Left renal pelvis (tissue), 4 donors: Measurements from ENCODE around the gene ZIK1. TPM values are rescaled to one million over a fixed set of nuclear protein-coding genes. Genes with fewer than 3 reads are reported as not detected.
A peak's percentile ranks its signal among the peaks of the same experiment; 100 is the strongest.

ENCODE experiments used
- DNase-seq, 4 donors: peaks; one replicate each; pipeline ENCODE4 v3.0.0-alpha.2; 2013; ENCODE audit warnings: low read depth in 4 of 4, low spot score in 3 of 4
- polyA plus RNA-seq, 4 donors: library from polyadenylated mRNA; unstranded; fragments of 120-200 nt; gene quantifications; one replicate each; pipeline ENCODE4 v1.2.1, GENCODE V29; 2013; ENCODE audit not compliant: insufficient read length in 4 of 4

The ZIK1 gene
- polyA plus RNA-seq, 4 donors = 12.9 to 21.4 (median 17.3) TPM

- no peak for DNase-seq
These were observed 23.0 kb downstream of the ZIK1 start for GRCh38 chr19:57606931-57607330.

DNA sequence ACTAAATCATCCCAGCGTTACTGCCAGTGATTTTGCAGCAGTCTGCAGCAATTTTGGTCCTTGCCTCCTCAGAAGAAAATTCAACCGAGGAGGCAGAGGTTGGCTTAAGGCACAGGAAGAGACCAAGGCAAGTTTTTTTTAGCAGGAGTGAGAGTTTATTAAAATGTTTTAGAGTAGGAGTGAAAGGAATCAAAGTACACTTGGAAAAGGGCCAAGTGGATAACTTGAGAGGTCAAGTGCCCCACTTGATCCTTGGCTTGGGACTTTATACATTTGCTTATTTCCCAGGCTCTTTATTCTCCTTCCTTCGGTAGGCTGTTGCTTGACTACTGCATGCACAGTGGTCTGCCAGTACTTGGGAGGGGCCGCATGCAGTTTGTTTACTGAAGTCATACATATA, 27.2 kb downstream of the ZIK1 start:
- no peak for DNase-seq

GRCh38 chr19:57613941-57614743, 30.2 kb downstream of the ZIK1 start, which contains the start of gene ZNF134:
Gene ZNF134 (plus strand): TSS chr19:57614242. CDS start chr19:57619469, 5,227 bp downstream.
- DNase-seq = peak; percentile 82 to 89 (median 84)

DNA sequence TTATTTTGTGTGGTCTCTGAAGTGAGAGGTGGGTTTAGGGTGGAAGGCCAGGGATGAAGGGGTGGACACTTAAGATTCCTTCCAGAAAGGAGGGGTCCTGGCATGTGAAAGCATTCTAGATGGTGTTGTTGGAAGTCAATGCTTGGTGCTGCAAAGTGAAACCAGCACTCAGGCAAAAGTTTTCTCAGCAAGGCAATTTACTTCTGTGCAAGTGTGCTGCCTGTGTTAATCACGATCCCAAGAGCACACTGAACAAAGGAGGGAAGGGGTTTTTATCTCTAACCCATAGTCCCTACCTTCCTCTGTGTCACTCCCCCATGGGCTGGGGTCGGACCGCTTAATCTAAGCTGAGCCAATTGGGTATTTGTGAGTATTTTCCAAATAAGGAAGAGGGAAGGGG, 31.4 kb downstream of the ZIK1 start:
- DNase-seq = no peak

DNA sequence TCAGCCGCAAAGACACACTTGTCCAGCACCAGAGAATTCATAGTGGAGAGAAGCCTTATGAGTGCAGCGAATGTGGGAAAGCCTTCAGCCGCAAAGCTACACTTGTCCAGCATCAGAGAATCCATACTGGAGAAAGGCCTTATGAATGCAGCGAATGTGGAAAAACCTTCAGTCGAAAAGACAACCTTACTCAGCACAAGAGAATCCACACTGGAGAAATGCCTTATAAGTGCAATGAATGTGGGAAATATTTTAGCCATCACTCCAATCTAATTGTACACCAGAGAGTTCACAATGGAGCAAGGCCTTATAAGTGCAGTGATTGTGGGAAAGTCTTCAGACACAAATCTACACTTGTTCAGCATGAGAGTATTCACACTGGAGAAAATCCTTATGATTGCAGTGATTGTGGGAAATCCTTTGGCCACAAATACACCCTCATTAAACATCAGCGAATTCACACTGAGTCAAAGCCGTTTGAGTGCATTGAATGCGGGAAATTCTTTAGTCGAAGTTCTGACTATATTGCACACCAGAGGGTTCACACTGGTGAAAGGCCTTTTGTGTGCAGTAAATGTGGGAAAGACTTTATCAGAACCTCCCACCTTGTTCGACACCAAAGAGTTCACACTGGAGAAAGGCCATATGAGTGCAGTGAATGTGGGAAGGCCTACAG, 36.9 kb downstream of the ZIK1 start:
- DNase-seq = no peak

GRCh38 chr19:57623091-57623490, 39.1 kb downstream of the ZIK1 start:
- no peak for DNase-seq

- peak; percentile 88 to 95 (median 90) for DNase-seq
These were observed 49.3 kb downstream of the ZIK1 start, which contains the start of gene ZNF211 for GRCh38 chr19:57632987-57633831. Gene ZNF211 (plus strand): TSS chr19:57633168. CDS start chr19:57633347, 179 bp downstream.

- DNase-seq = no peak
These were observed 49.8 kb downstream of the ZIK1 start for GRCh38 chr19:57633832-57634131.

DNA sequence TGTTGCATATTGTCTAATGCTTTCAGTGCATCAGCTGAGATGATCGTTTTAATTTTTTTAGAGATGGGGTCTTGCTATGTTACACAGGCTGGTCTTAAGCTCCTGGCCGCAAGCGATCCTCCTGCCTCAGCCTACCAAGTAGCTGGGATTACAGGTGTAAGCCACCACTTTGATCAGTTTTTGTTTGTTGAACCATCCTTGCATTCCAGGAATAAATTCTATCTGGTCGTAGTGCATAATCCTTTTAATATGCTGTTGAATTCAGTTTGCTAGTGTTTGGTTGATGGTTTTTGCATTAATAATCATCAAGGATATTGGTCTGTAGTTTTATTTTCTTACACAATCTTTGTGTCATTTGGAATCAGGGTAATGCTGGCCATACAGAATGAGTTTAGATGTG, 53.4 kb downstream of the ZIK1 start:
- no peak for DNase-seq

DNA sequence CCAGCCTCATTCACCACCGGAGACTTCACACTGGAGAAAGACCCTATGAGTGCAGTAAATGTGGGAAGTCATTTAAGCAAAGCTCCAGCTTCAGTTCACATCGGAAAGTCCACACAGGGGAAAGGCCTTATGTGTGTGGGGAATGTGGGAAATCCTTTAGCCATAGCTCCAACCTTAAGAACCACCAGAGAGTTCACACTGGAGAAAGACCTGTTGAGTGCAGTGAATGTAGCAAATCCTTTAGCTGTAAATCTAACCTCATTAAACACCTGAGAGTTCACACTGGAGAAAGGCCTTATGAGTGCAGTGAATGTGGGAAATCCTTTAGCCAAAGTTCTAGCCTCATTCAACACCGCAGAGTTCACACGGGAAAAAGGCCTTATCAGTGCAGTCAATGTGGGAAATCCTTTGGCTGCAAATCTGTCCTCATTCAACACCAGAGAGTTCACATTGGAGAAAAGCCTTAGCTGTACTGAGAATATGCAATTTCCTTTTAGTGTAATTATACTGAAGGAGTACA, 57.8 kb downstream of the ZIK1 start:
- no peak for DNase-seq

DNA sequence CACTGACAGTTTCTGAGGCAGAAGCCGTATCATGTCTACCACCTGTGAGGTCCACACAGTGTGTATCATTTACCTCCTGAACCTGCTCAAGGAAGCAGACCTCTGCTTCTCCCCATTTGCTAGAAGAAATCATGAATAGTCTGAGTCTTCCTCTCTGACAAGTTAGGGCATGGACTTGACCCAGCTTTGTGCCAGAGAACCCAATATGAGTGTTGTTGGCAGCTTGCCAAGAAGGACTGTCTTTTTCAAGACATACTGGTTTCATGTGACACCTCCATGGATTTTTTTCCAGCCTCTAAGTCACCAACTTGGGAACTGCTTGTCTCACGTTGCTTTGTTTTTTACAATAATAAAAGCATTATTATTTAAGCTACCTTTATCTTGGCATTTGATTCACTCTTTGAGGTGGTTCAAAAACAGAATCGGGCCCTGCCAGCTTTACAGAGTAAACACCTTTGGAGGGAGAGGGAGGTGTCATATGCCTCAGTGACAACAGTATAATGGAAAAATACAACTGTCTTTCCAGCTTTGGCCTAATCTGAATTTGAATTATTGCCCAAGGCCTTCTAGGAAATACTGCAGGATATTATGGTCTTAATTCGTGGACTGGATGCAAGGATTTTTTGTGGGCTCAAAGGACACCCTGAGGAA, 58.6 kb downstream of the ZIK1 start:
- no peak for DNase-seq

Other genes with a start within 250 kb of the ZIK1 start
- gene ZNF304, start 232.9 kb upstream of the ZIK1 start, polyA plus RNA-seq = 10 to 100 TPM; 14.7 to 19.0 (median 17.1) TPM
- 10 to 100 TPM; 14.8 to 20.2 (median 16.6) TPM for gene TRAPPC2B, start 220.6 kb upstream of the ZIK1 start, polyA plus RNA-seq
- 1 to 10 TPM; 2.5 to 6.6 (median 6.0) TPM for gene ZNF547, start 220.6 kb upstream of the ZIK1 start, polyA plus RNA-seq
- gene ZNF548, start 194.3 kb upstream of the ZIK1 start, polyA plus RNA-seq = 10 to 100 TPM; 21.8 to 27.6 (median 24.8) TPM
- gene ZNF17, start 173.0 kb upstream of the ZIK1 start, polyA plus RNA-seq = 10 to 100 TPM; 11.7 to 13.9 (median 12.3) TPM
- 10 to 100 TPM in 3 of 4 donors, 1 to 10 TPM in 1; 5.6 to 14.0 (median 12.7) TPM for gene ZNF749, start 148.8 kb upstream of the ZIK1 start, polyA plus RNA-seq
- 1 to 10 TPM; 1.6 to 5.8 (median 3.1) TPM for gene VN1R1, start 127.0 kb upstream of the ZIK1 start, polyA plus RNA-seq
- gene ZNF772, start 106.6 kb upstream of the ZIK1 start, polyA plus RNA-seq = 10 to 100 TPM in 3 of 4 donors, 1 to 10 TPM in 1; 9.8 to 23.2 (median 22.3) TPM
- gene ZNF419, start 96.4 kb upstream of the ZIK1 start, polyA plus RNA-seq = 10 to 100 TPM; 14.2 to 23.6 (median 20.2) TPM
- gene ZNF773, start 84.2 kb upstream of the ZIK1 start, polyA plus RNA-seq = 10 to 100 TPM; 10.1 to 13.9 (median 11.6) TPM
- 10 to 100 TPM; 10.5 to 15.7 (median 14.1) TPM for gene ZNF549, start 56.8 kb upstream of the ZIK1 start, polyA plus RNA-seq
- 10 to 100 TPM; 15.1 to 22.7 (median 21.1) TPM for gene ZNF550, start 24.3 kb upstream of the ZIK1 start, polyA plus RNA-seq
- gene ZNF416, start 5.2 kb upstream of the ZIK1 start, polyA plus RNA-seq = 10 to 100 TPM in 1 of 4 donors, 1 to 10 TPM in 3; 7.3 to 10.1 (median 8.6) TPM
- gene ZNF530, start 15.7 kb downstream of the ZIK1 start, polyA plus RNA-seq = 1 to 10 TPM; 4.4 to 5.4 (median 4.7) TPM
- 10 to 100 TPM; 16.0 to 28.1 (median 27.1) TPM for gene ZNF134, start 30.1 kb downstream of the ZIK1 start, polyA plus RNA-seq
- gene ZNF211, start 49.0 kb downstream of the ZIK1 start, polyA plus RNA-seq = 10 to 100 TPM; 24.7 to 46.4 (median 32.4) TPM
- under 1 TPM in 2 of 4 donors, not detected in 2; 0.09 to 0.17 TPM for gene ZSCAN4, start 84.8 kb downstream of the ZIK1 start, polyA plus RNA-seq
- 10 to 100 TPM in 3 of 4 donors, 1 to 10 TPM in 1; 9.3 to 17.4 (median 15.0) TPM for gene ZNF551, start 97.8 kb downstream of the ZIK1 start, polyA plus RNA-seq
- gene ZNF154, start 125.1 kb downstream of the ZIK1 start, polyA plus RNA-seq = 10 to 100 TPM; 22.8 to 33.6 (median 31.2) TPM
- gene ZNF671, start 143.5 kb downstream of the ZIK1 start, polyA plus RNA-seq = 10 to 100 TPM in 3 of 4 donors, 1 to 10 TPM in 1; 9.4 to 19.4 (median 19.3) TPM
- 10 to 100 TPM; 24.9 to 39.6 (median 36.9) TPM for gene ZNF776, start 162.7 kb downstream of the ZIK1 start, polyA plus RNA-seq
- 10 to 100 TPM; 15.6 to 27.2 (median 22.7) TPM for gene ZNF586, start 185.5 kb downstream of the ZIK1 start, polyA plus RNA-seq
- 10 to 100 TPM in 3 of 4 donors, 1 to 10 TPM in 1; 6.3 to 27.4 (median 18.0) TPM for gene ZNF552, start 230.8 kb downstream of the ZIK1 start, polyA plus RNA-seq
- gene ZNF587B, start 246.2 kb downstream of the ZIK1 start, polyA plus RNA-seq = 10 to 100 TPM in 3 of 4 donors, 1 to 10 TPM in 1; 4.6 to 17.1 (median 15.0) TPM